NT2/D1 (cell line): ENCODE data around the gene RNFT1.

ENCODE experiments used
- YY1 ChIP-seq: IDR thresholded peaks from 2 replicates; pipeline ENCODE4 v1.6.1; 2011; ENCODE audit not compliant: insufficient read length, insufficient read depth
- ZNF274 ChIP-seq: IDR thresholded peaks from 2 replicates; pipeline ENCODE4 v1.6.1; 2011; ENCODE audit warnings: mild to moderate bottlenecking, low read depth, low read length

DNA sequence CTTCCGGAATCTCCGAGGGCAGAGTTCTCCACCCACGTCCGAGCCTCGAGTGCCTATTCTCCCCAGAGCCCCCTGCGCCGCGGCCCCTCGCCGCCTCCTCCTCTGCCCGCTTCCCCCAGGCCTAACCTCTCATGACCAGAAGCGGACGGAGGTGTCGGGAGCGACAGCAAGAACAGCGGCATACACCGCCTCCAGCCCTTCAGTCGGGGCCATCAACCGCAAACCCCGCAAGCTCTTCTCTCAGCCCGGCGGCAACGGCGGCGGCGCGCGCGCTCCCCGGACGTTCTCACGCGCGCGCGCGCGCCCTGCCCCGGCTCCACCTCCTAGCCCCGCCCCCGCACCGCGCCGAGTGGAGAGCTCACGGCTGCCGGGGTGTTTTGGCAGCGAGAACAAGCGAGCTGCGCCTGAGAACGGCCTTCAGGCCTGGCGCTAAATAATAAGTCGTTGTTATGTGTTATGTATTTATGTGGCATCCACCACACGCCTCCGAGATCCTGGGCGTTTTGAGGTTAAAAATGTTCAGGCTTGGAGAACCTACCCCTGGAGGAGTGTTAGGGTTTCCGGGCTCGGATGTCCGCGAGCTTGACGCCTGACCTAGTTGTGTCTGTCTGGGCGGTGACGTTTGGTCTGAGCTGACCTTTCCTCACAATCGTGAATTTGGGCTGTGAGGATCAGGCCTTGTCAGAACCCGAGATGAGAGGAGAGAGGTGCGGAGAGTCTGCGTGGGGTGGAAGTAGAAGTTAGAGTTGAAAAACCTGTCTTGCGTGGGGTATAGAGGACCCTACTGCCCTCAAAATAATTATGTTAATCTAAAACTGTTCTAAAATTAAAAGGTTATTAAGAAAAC, at the start of gene RNFT1:
- TF ChIP-seq YY1: no peak
- TF ChIP-seq ZNF274: no peak
